CD4-positive, alpha-beta T cell treated with Interferon alpha-2 for 1 hour (primary cell): ENCODE data around the gene SH3TC1.

Source experiments
- DNase-seq, 2 donors: peaks; one replicate each; pipeline ENCODE4 v3.0.0-alpha.2; 2020 to 2022

The SH3TC1 gene

DNA sequence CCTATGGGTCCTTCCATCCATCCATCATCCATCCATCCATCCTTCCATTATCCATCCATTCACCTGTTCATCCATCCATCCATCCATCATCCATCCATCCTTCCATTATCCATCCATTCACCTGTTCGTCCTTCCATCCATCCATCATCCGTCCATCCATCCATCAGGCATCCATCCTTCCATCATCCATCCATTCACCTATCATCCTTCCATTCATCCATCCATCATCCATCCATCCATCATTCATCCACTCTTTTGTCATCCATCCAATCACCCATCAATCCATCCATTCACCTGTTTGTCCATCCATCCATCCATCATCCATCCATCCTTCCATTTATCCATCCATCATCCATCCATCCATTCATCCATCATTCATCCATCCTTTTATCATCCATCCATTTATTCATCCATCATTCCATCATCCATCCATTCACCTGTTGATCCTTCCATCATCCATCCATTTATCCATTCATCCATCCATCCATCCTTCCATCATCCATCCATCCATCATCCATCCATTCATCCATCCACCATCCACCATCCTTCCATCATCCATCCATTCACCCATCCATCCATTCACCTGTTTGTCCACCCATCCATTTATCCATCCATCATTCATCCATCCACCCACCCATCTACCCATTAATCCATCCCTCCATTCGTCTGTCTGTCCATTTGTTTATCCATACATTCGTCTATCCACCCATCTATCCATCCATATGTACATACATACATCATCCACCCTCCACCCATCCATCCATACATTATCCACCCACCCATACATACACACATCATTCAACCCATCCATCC, 34.8 kb downstream of the SH3TC1 start:
- DNase-seq = no peak

DNA sequence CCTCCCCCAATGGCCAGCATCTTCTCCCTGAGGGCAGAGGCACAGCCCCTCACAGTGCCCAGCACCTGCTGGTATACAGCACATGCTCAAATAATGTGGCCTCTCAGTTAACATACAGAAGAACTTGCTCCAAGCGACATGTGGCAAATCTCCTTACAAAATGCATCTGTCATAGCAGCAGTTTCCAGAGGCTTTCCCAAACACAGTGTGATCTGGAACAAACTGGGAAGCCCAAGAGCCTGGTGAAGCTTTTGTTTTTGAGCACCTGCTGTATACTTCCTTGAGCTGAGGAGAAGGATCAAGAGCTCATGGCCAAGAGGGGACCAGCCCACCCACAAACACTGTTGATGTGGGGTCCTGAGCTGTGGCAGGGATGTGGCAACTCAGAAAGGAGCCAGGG, 35.6 kb downstream of the SH3TC1 start:
- no peak for DNase-seq

DNA sequence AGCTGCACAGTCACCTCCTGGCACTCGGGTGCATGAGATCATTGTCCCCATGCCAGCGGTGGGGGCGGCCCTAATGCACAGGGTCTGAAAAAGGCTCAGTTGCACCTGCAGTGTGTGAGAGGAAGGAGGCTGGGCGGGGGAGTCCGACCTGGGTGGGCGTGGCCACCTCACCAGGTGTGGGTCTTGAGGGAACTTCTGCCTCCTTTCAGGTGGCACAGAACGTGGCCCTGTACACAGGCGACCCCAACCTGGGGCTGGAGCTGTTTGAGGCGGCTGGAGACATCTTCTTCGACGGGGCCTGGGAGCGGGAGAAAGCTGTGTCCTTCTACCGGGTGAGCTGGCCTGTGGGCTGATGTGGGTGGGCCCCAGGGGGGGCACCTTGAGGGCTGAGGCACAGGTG, 36.1 kb downstream of the SH3TC1 start:
- DNase-seq = no peak

DNA sequence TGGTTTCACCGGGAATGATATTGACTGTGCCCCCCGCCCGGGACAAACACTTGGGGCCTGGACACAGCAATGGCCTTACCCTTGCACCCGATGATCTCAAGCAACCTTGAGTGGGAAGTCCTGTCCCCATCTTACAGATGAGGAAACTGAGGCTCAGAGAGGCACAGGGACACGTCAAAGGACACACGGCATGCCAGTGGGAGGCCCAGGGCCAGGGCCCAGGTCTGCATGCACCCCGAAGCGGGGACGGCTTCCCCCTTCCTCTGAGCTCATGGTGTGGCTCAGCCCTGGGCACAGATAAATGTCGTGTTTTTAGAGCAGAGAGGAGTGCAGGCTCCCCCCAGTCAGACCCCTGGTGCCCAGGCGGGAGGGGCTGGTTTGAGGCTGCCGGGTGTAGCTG, 36.6 kb downstream of the SH3TC1 start:
- DNase-seq = no peak

DNA sequence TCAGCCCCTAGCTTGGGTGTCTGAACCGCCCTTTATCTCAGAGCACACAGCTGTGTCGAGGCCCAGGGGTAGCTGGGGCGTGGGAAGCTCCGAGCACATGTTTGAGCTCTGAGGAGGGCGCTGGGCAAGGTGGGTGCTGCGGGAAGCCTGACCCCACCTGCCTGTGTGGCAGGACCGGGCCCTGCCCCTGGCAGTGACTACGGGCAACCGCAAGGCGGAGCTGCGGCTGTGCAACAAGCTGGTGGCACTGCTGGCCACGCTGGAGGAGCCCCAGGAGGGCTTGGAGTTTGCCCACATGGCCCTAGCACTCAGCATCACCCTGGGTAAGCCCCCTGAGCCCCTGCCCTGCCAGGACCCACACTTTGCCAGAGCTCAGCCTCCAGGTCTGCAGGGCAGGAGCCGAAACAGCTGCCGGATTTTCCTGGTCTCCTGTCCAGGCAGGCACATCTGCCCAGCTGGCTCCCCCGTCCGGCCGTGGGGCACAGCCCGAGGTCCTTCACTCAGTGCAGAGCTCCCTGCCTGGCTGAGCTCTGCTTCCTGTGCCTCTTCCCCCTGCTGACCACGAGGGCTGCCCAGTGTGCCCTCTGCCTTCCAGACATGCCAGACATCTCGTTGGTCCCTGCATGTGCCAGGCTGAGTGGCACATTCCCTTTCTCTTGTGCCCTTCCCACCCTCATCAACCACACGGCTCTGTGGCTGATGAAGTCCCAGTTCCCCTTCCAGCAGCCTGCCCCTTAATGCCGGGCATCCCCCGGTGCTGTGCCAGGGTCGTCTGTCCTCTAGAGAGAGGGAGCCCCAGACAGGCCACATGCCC, 37.2 kb downstream of the SH3TC1 start:
- DNase-seq = no peak

DNA sequence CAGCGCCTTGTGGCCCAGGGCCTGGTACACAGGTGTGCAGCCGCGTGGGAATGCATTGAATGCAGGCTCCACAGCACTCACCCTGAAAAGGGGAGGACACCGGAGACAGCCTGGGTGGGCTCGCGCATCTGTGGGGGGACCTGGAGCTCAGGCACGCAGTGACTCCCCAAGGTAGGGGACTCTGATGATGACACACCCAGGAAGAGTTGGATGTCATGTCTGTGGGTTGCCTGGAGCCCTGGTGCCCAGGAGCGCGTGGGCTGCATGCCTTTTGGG, 37.8 kb downstream of the SH3TC1 start:
- no peak for DNase-seq

DNA sequence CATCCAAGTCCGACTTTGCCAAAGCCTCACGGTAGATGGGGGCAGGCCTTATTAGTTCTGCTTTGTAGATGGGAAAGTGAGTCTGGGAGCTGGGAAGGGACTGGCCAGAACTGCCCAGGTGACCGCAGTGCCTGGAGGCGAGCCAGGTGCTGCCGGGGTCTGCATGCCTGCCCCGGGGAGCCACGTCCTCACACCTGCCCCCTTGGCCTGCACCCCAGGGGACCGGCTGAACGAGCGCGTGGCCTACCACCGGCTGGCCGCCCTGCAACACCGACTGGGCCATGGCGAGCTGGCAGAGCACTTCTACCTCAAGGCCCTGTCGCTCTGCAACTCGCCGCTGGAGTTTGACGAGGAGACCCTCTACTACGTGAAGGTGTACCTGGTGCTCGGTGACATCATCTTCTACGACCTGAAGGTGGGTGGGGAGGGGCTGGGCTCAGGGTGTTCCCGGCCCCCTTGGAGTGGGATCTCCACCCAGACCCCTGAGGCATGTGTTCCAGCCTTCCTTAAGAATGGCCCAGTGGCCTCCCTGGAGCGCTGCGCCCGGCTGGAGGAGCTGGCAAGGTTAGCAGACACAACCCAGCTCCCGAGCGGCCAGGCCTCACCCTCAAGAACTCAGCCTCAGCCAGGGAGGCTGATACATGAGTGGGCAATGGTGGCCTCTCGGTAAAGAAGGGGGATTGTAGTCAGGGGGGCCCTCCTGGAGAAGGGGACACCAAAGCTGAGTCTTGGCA, 38.3 kb downstream of the SH3TC1 start:
- no peak for DNase-seq

DNA sequence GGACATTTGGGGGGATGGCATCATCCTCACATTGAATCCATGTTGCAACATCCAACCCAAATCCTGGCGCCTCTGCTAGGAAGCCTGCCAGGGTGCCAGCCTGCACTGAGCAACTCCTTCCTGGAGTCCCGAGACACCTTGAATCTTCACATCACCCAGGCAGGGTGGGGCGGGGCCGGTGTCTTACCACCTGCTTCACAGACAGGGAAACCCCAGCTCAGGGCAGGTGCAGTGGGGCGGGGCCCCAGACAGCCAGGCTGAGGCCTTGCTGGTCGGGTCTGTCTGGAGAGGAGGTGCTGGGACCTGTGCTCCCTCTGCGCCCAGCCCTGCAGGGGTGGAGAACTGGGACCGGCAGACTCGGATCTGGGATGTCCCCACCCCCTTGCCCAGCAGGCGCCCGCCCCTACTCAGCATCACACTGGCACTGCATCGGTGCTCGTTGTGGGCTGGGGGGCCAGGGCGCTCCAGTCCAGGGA, 39.0 kb downstream of the SH3TC1 start:
- DNase-seq = peak; percentile 11 to 25

DNA sequence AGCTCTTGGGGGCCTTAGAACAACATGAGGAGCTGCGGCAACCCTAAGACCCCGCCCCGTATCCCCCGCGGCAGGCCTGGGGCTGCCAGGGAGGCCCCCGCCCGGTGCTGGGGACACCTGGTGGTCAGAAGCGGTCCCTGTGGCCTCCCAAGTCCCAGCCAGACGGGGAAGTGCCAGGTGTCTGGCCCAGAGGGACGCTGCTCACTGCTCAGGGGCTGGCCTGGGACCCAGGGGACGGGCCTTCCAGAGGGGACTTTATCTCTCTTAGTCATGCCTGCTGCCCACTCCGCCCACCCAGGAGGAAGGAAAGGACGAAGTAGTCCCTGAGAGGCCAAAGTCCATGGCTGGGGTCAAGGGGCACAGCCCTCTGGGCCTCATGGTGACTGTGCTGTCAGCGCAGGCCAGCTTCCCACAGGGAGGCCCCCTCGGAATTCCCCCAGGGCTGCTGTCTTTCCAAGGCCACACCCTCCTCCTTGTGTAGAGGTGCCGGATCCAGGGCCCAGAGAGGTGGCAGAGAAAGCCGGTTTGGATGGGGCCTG, 39.5 kb downstream of the SH3TC1 start:
- no peak for DNase-seq

DNA sequence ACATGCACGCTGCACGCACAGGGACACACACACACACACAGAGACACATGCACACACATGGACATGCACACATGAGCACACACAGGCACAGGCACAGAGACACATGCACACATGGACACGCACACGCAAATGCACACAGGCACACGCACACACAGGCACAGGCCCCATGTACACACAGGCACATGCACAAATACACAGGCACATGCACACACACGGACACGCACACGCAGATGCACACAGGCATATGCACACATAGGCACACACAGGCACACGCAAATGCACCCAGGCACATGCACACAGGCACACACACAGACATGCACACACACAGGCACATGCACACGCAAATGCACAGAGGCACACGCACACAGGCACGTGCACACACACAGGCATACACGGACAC, 40.1 kb downstream of the SH3TC1 start:
- DNase-seq = no peak

DNA sequence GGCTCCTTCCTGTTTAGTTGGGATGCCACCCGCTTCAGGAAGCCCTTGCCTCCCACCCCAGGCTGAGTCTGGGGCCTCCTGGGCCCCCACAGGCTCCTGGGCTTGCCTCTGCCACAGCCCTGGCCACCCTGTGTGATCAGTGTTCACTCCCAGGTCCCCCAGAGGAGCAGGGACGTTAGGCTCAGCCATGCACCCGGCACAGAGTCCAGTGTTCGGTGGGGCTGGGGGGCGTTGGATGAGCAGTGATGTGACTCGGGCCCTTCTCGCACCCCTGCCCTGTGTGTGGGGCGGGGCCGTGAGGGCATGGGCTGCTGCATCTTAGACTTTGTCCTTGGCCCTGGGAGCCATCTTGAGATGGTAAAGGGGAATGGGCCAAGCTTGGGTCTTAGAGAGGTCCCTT, 40.6 kb downstream of the SH3TC1 start:
- no peak for DNase-seq

DNA sequence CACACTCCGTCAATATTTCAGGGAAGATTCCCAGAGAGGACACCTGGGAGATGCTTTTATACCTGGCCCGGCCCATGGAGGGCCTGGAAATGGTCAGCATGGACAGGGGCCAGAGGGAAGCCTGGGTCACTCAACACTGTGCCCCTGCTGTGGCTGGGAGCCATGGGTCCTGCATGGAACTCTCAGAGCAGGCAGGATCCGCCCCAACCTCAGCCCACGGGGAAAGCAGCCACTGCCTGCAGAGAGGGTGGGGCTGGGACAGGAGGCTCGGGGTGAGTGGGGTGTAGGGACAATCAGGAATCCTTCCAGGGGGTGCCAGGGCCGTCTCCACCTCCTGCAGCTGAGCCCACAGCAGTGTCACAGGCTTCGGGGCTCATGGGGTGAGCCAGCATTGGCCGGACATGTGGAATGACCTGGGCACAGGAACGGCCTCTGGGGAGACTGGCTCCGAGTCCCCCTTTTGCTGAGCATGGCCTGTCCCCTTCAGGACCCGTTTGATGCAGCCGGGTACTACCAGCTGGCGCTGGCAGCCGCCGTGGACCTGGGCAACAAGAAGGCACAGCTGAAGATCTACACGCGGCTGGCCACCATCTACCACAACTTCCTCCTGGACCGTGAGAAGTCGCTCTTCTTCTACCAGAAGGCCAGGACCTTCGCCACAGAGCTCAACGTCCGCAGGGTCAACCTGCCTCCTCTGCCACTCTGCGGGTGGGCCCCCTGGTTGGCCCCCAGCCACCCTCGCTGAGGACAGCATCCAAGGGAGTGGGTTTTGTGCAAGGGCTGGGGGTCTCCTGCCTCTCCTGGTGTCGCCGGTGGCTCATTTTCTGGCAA, 41.3 kb downstream of the SH3TC1 start:
- DNase-seq = no peak

DNA sequence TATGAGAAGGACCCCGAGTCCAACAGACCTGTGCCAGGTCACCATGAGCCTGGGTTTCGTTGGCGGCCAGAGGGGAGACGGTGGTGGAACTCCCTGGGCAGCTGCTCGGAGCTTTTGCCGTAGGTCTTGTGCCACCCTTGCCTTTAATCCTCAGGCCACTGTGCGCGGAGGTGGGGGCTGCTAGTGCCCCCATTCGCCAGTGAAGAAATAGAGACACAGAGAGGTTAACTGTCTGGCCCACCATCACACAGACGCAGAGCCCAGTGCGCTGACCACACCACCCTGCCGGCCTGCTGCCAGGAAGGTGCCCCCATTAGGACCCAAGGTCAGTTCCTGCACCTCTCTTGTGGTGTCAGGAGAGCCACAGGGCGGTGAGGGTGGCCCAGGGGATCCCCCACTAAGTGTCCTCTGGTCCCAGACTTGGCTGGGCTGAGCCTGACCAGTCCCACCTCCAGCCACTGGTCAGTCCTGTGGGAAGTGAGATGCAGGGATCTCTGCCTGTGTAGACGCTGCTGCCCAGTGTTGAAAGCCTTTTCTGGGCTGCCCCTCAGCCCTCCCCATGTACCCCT, 42.2 kb downstream of the SH3TC1 start:
- DNase-seq = no peak

DNA sequence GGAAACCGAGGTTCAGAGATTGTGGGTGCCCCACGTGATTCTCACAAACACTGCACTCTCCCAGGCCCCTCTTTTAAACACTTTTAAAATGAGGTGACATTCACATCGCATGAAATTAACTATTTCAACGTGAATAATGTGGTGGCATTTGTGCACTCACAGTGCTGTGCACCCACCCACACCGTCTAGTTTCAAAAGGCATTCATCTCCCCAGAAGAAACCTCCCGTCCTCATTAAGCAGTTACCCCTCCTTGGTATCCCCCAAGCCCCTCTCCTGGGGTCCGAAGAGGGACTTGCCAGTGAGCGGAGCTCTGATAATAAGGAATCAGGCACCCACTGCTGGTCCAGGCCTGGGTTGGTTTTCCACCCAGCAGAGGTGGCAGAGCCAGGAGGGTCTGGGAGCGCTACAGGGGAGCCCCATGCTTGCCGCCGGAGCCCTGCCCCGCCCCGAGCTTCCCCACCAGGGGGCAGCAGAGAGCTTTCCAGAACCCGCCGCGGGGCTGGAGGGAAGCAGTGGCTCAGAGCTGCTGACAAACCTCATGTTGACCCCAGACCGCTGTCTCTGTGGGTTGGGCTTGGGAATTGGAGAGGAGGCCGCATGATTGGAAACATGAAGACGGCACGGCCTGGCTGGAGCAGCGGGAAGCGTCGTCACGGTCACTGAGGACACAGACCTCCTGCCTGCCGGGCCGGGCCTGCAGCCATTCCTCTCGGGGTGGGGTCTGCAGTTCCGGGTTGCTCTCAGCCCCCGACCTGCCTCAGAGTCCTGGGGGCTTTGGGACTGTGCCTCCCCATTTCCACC, 43.0 kb downstream of the SH3TC1 start:
- peak; percentile 64 to 75 for DNase-seq

DNA sequence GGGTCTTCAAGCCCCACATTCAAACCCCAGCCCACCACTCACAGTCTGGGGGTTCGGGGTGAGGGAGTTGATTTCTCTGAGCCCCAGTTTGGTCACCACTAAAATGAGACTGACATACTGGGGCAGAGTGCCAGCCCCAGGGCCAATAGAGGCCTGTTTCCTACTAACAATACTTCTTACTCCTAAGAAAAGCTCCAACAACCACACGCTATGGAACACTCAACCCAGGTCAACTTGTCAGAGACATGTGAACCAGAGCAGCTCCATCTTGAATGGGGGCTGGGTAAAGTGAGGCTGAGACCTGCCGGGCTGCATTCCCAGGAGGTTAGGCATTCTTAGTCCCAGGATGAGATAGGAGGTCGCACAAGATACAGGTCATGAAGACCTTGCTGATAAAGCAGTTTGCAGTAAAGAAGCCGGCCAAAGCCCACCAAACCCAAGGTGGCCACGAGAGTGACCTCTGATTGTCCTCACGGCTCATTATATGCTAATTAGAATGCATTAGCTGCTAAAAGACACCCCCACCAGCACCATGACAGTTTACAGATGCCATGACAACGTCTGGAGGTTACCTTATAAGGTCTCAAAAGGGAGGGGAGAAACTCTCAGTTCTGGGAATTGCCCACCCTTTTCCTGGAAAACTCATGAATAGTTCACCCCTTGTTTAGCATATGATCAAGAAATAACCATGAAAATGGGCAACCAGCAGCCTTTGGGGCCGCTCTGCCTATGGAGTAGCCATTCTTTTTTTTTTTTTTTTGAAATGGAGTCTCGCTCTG, 43.9 kb downstream of the SH3TC1 start:
- no peak for DNase-seq

DNA sequence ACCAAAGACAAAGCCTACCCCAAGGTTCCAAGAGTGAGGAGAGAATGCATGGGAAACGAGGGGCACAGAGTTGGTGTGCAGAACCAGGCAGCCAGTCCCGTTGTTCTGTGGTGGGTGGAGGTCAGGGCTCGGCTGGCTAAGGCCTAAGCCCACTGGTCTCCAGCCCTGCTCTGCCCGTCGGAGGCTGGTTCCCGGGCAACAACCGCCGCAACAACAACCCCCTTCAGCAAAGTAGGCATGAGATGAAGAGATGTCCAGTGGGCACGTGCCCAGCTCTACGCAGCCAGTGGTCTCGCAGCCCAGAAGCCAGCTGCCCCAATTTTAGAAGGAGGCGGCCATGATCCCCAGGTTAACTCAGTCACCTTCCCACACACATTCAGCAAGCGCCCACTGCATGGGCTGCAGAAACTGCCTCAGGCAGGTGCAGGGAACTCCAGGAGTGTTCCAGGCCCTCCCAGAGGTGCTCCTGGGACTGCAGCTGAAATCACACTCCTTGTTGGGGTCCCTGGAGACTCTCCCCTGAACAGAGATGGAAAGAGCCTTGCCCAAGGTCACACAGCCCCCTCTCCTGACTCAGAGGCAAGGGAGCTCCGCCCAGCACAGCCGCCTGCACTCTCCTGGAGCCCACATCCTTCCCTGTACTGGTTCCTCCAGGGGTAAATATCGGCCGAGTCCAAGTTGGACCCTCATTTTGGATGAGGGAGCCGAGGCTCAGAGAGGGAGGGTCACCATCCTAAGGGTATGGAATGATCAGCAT, 45.1 kb downstream of the SH3TC1 start:
- no peak for DNase-seq

DNA sequence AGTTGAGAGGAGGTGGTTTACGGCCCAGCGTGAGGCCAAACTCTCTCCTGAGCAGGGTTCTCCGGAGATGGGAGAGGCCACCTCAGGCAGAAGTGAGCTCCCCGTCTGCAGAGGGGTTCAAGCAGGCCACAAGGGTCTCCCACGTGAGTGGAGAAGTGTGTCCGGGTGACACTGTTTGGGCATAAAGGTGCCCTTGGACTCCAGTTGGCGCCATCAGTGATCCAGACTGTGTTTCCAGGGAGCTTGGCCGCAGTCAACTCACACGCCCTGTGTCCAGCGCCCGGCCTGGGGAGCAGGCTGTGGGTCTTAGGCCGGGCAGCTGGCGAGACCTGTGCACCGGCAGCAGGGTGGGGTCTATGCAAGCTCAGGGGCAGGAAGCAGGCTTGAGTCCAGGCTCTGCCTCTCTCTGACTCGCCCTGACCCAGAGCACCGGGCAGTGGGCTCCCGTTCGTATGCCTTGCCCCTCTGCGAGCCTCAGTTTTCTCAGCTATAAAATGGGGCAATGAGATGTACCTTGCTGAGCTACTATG, 45.9 kb downstream of the SH3TC1 start:
- DNase-seq = no peak

DNA sequence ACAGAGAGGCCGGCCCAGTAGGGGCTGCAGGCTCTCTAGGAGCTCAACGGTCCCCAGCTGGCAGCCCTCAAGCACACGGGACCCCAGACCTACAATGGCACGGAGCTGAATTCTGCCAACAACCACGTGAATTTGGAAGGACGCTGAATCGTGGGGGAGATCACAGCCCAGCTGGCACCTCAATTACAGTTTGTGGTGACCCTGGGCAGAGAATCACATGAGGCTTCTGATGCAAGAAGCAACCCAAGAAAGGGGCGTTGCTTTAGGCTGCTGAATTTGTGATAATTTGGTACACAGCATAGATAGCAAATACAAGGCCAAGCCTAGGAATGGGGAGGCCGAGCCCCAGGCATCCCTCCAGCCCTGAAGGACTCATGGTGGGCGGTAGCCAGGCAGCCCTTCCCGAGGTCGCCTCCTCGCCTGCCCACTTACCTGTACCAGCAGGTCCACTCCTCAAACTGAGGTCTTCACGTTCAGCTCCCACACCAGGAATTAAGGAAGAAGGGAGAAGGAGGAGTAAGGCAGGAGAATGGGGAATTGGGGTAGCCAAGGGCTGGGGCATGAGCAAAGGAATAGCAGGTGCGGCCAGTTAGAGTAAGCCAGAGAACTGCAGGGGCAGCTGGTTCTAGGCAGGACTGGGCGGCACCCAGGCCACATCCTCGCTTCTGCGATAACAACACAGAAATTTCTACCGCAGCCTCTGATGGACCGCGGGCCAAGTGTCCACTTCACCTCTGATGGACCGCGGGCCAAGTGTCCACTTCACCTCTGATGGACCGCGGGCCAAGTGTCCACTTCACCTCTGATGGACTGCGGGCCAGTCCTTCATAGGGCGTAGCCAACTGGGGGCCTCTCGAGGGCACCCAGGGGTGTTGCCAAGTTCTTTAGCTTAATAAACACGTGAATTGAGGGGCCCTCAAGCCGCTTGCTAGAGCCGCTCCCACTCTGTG, 47.1 kb downstream of the SH3TC1 start:
- no peak for DNase-seq
